GM23338 (cell line): ENCODE results near the gene FMR1.

ENCODE experiments used
- CREB1 ChIP-seq: fragments of 250-450 bp; sonication (Bioruptor Pico); IDR thresholded peaks from 2 replicates; pipeline ENCODE4 v1.5.0; 2020; ENCODE audit warnings: low read depth, mild to moderate bottlenecking, moderate library complexity
- CTCF ChIP-seq, 2 experiments: fragments of 200-600 bp in 1 of 2; sonication (generic) in 1 of 2; conservative IDR thresholded peaks; 2 replicates each; pipeline versions ENCODE4 v1.5.1 to v1.6.1; 2016 to 2017; ENCODE audit warnings: antibody characterized with exemption in 2 of 2, low read depth in 2 of 2, mild to moderate bottlenecking in 2 of 2, moderate library complexity in 1 of 2
- ETS1 ChIP-seq: IDR thresholded peaks from 2 replicates; pipeline ENCODE4 v1.6.1; 2016; ENCODE audit warnings: antibody characterized with exemption
- EZH2 ChIP-seq: fragments of 200-600 bp; sonication (generic); IDR thresholded peaks from one replicate; pipeline ENCODE4 v1.8.0; 2017; ENCODE audit warnings: antibody characterized with exemption, mild to moderate bottlenecking, low read depth; ENCODE audit not compliant: unreplicated experiment
- EZH2phosphoT487 ChIP-seq: fragments of 200-600 bp; sonication (generic); IDR thresholded peaks from one replicate; pipeline ENCODE4 v1.8.1; 2018; ENCODE audit warnings: antibody characterized with exemption; ENCODE audit not compliant: unreplicated experiment
- JUNB ChIP-seq: IDR thresholded peaks from one replicate; pipeline ENCODE4 v1.6.1; 2016; ENCODE audit warnings: antibody characterized with exemption; ENCODE audit not compliant: unreplicated experiment
- POLR2AphosphoS5 ChIP-seq: IDR thresholded peaks from 2 replicates; pipeline ENCODE4 v1.6.1; 2016; ENCODE audit warnings: antibody characterized with exemption, low read depth
- TF ChIP-seq, protein P1 (sequence below): IDR thresholded peaks from one replicate; pipeline ENCODE4 v1.6.1; 2018; ENCODE audit warnings: antibody characterized with exemption; ENCODE audit not compliant: unreplicated experiment

DNA sequence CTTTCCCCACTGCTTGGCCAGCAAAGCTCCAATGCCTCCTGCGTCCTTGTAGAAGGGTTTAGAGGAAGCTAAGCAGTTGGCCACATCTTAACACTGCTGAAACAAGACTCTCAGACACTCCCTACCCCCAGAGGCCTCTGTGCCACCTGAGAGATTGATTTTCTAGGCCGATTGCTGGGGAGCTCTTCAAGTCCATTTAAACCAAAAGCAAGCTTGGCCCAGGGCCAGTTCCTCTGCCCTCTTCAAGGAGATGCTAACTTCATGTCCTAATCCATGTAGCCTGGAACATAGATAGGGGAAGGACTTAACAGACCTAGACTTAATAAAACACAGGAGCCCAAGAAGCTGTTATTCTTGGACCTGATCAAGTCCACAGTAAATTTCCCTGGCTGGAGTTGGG is 42.3 kb downstream of the FMR1 start:
- TF ChIP-seq POLR2AphosphoS5 (no peak), CTCF (conservative IDR thresholded peaks at IDR 0.05; ENCODE audit: low read depth in 2 of 2) (no peak), EZH2 (no peak), ETS1 (no peak), JUNB (no peak), CREB1 (no peak), EZH2phosphoT487 (no peak)
- TF ChIP-seq, protein P1, sequence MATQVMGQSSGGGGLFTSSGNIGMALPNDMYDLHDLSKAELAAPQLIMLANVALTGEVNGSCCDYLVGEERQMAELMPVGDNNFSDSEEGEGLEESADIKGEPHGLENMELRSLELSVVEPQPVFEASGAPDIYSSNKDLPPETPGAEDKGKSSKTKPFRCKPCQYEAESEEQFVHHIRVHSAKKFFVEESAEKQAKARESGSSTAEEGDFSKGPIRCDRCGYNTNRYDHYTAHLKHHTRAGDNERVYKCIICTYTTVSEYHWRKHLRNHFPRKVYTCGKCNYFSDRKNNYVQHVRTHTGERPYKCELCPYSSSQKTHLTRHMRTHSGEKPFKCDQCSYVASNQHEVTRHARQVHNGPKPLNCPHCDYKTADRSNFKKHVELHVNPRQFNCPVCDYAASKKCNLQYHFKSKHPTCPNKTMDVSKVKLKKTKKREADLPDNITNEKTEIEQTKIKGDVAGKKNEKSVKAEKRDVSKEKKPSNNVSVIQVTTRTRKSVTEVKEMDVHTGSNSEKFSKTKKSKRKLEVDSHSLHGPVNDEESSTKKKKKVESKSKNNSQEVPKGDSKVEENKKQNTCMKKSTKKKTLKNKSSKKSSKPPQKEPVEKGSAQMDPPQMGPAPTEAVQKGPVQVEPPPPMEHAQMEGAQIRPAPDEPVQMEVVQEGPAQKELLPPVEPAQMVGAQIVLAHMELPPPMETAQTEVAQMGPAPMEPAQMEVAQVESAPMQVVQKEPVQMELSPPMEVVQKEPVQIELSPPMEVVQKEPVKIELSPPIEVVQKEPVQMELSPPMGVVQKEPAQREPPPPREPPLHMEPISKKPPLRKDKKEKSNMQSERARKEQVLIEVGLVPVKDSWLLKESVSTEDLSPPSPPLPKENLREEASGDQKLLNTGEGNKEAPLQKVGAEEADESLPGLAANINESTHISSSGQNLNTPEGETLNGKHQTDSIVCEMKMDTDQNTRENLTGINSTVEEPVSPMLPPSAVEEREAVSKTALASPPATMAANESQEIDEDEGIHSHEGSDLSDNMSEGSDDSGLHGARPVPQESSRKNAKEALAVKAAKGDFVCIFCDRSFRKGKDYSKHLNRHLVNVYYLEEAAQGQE: no peak
